ENCODE results near the gene SH3RF1. TPM values are rescaled to one million over a fixed set of nuclear protein-coding genes. Genes with fewer than 3 reads are reported as not detected.

Gene SH3RF1
- total and polyA plus RNA-seq, 2 of the 13 experiments (the other 11 are each of a cell fraction or from before 2014, with no cell fraction given) = 3.1 to 3.2 TPM

GRCh38 chr4:169248645-169249044 lies 22.1 kb downstream of the SH3RF1 start:
- no peak overlapping the region for H3K4me3 ChIP-seq (replicated peaks in 1 of 3; ENCODE audit: insufficient read depth in 1 of 3, low read depth in 2 of 3, low read length in 3 of 3)
- peaks cover 6% of the 10 kb centered on the region for H3K79me2 ChIP-seq (ENCODE audit: insufficient read depth, low read length)
- H3K27ac ChIP-seq (ENCODE audit: extremely low read length, insufficient read depth, low read length) = no peak overlapping the region
- no TSS peak for BruUV-seq (replicated peaks)
- CTCF ChIA-PET (ENCODE audit: low intra/inter-chr PET ratio, low total read pairs) = no interaction called here
- POLR2A ChIA-PET = interaction anchor here (3.5 kb wide), 1 partner anchor 21 kb away, joined by 20 read pairs; the partner anchor contains the start of gene SH3RF1
- ATAC-seq (no peak), FAIRE-seq (no peak), DNase-seq (ENCODE audit: low spot score) (no peak)
- H3K4me2 ChIP-seq (ENCODE audit: low read depth, low read length) = no peak overlapping the region
- peaks cover 78% of the 10 kb centered on the region for H3K4me1 ChIP-seq (ENCODE audit: insufficient read depth, low read length)
- H3K27me3 ChIP-seq (ENCODE audit: control insufficient read depth in 1 of 2, insufficient read depth in 2 of 2, low read length in 2 of 2) = no peaks in the 10 kb centered on the region
- intact Hi-C loops (cut with micrococcal nuclease; ENCODE audit: unreplicated experiment) = no loop called here
- H2AFZ ChIP-seq (ENCODE audit: low read length) = no peak overlapping the region
- H3K36me3 ChIP-seq (replicated peaks in 1 of 2; ENCODE audit: control insufficient read depth in 1 of 2, insufficient read depth in 2 of 2, low read length in 2 of 2) = no peaks in the 10 kb centered on the region
- 96% methylated on average over 8 of the region's 8 CpGs for WGBS (ENCODE audit: low lambda C conversion rate)
- in situ Hi-C loops (cut with HindIII; ENCODE audit: extremely low pct_ligation_motif_present, low pct_unique_long_range_greater_than_20kb) = no loop called here
- no peaks in the 10 kb centered on the region for H3K9me3 ChIP-seq (ENCODE audit: low read length)
- no peak for TF ChIP-seq ZNF547 (CRISPR knock-in tag; IDR thresholded peaks at IDR 0.05)
- TF ChIP-seq ZNF251 (CRISPR knock-in tag; IDR thresholded peaks at IDR 0.05) = no peak
- no peak for TF ChIP-seq PAXIP1 (CRISPR knock-in tag; conservative IDR thresholded peaks at IDR 0.05)
- no peak for TF ChIP-seq ZNF615 (CRISPR knock-in tag; IDR thresholded peaks at IDR 0.05; ENCODE audit: borderline replicate concordance)
- TF ChIP-seq MYNN (CRISPR knock-in tag; IDR thresholded peaks at IDR 0.05; ENCODE audit: low read depth) = no peak
- TF ChIP-seq MIER2 (CRISPR knock-in tag; IDR thresholded peaks at IDR 0.05) = no peak
- no peak for TF ChIP-seq ZNF878 (CRISPR knock-in tag; IDR thresholded peaks at IDR 0.05)
- no peak for TF ChIP-seq ZNF350 (CRISPR knock-in tag; IDR thresholded peaks at IDR 0.05; ENCODE audit: borderline replicate concordance, low read depth)
- no peak for TF ChIP-seq HNRNPUL1 (IDR thresholded peaks at IDR 0.05; ENCODE audit: low read depth, low read length)
- TF ChIP-seq ZBTB44 (CRISPR knock-in tag; IDR thresholded peaks at IDR 0.05) = no peak
- no peak for TF ChIP-seq DRAP1 (CRISPR knock-in tag; IDR thresholded peaks at IDR 0.05)
- TF ChIP-seq ZFP62 (CRISPR knock-in tag; IDR thresholded peaks at IDR 0.05) = no peak
- no peak for TF ChIP-seq RELA (CRISPR knock-in tag; IDR thresholded peaks at IDR 0.05)
- no peak for TF ChIP-seq ZGPAT (CRISPR knock-in tag; IDR thresholded peaks at IDR 0.05)
- no peak for TF ChIP-seq RXRA (CRISPR knock-in tag; IDR thresholded peaks at IDR 0.05)
- TF ChIP-seq ZNF362 (CRISPR knock-in tag; IDR thresholded peaks at IDR 0.05; ENCODE audit: borderline replicate concordance) = no peak
- H4K20me1 ChIP-seq (ENCODE audit: insufficient read depth, low read length) = no peaks in the 10 kb centered on the region
- no peak overlapping the region for H3K9ac ChIP-seq (ENCODE audit: insufficient read depth, low read depth, low read length)

All from HepG2 (cell line).